ENCODE measurements around the gene KIF3A. TPM values are rescaled to one million over a fixed set of nuclear protein-coding genes. Genes with fewer than 3 reads are reported as not detected.

Gene KIF3A
- total RNA-seq, 1 experiment from 2014 or later = 13.2 TPM

GRCh38 chr5:132677191-132677590 is 60.2 kb downstream of the KIF3A start:
- no peaks in the 10 kb centered on the region for H3K79me1 ChIP-seq (ENCODE audit: insufficient read depth, low read depth, low read length, poor library complexity, severe bottlenecking)
- no peak overlapping the region for H4K91ac ChIP-seq (ENCODE audit: insufficient read length, low read depth, low read length)
- no peak overlapping the region for H2AFZ ChIP-seq (ENCODE audit: low read length)
- no peak overlapping the region for H3K4ac ChIP-seq (ENCODE audit: low read depth, low read length)
- H3K27ac Mint-ChIP-seq = no peak overlapping the region
- H2BK15ac ChIP-seq (ENCODE audit: low read depth, low read length) = no peak overlapping the region
- peaks cover 4 to 5% of the 10 kb centered on the region in 2 experiments; a peak in 1 of 4 replicates for H3K4me1 Mint-ChIP-seq
- DNase-seq = peak; percentile 59
- no peak overlapping the region for H3T11ph ChIP-seq (ENCODE audit: low read length)
- no CpG with 5 or more reads among the region's 7 CpGs for WGBS (ENCODE audit: extremely low coverage, insufficient read length, low lambda C conversion rate)
- H3K23me2 ChIP-seq (ENCODE audit: insufficient read length, low read depth, low read length, poor library complexity, severe bottlenecking) = no peaks in the 10 kb centered on the region
- no peak overlapping the region for H3K4me2 ChIP-seq (ENCODE audit: insufficient read depth, insufficient read length, low read length)
- no peak overlapping the region for H3K27ac ChIP-seq (ENCODE audit: insufficient read length, low read depth, low read length)
- no peaks in the 10 kb centered on the region for H3K9me3 ChIP-seq (ENCODE audit: control insufficient read depth, low read depth, low read length)
- no peak overlapping the region for H2BK120ac ChIP-seq (ENCODE audit: low read depth, low read length, poor library complexity, severe bottlenecking)
- no peaks in the 10 kb centered on the region for H3K27me3 ChIP-seq (ENCODE audit: insufficient read depth, low read length)
- no peak overlapping the region for H3K23ac ChIP-seq (ENCODE audit: insufficient read length, low read depth, low read length)
- H3K9ac ChIP-seq (ENCODE audit: extremely low read depth, insufficient read length, low read length) = no peak overlapping the region
- no peak overlapping the region for H2BK5ac ChIP-seq (ENCODE audit: insufficient read length, low read length)
- no peak overlapping the region for H3K4me3 Mint-ChIP-seq
- no peak overlapping the region for H4K5ac ChIP-seq (ENCODE audit: insufficient read length, low read depth, low read length)
- no peaks in the 10 kb centered on the region for H3K4me1 ChIP-seq (ENCODE audit: insufficient read depth, low read length)
- H3K36me3 Mint-ChIP-seq (ENCODE audit: insufficient read depth in 1 of 3, low read depth in 3 of 3) = no peaks in the 10 kb centered on the region
- no peak overlapping the region for H2AK5ac ChIP-seq (ENCODE audit: insufficient read length, low read length)
- H3K56ac ChIP-seq (ENCODE audit: insufficient read length, low read depth, low read length) = no peak overlapping the region
- H3K18ac ChIP-seq (ENCODE audit: insufficient read length, low read depth, low read length) = no peak overlapping the region
- no peak overlapping the region for H4K8ac ChIP-seq (replicated peaks; ENCODE audit: insufficient read length, low read depth, low read length)
- H2BK12ac ChIP-seq (ENCODE audit: insufficient read length, low read depth, low read length) = no peak overlapping the region
- H3K9me3 Mint-ChIP-seq = no peaks in the 10 kb centered on the region
- TF ChIP-seq CTCF (conservative IDR thresholded peaks at IDR 0.05) = peak; percentile 57
- no peaks in the 10 kb centered on the region; the same call in 1 of the 2 replicates for H3K27me3 Mint-ChIP-seq (ENCODE audit: low read depth)
- peaks cover 3% of the 10 kb centered on the region for H4K20me1 ChIP-seq (ENCODE audit: control insufficient read depth, insufficient read depth, insufficient read length)
- H2BK20ac ChIP-seq (ENCODE audit: low read depth, low read length, poor library complexity, severe bottlenecking) = no peak overlapping the region
- no peak overlapping the region; the same call in 1 of the 2 replicates for H3K14ac ChIP-seq (ENCODE audit: insufficient read depth, low read length)
- no peaks in the 10 kb centered on the region for H3K79me2 ChIP-seq (ENCODE audit: insufficient read depth, low read length)
